HG03108 (cell line): Measurements from ENCODE around the gene BNIPL.

Experiments used
- ATAC-seq: cut with Tn5 transposase; IDR thresholded peaks from one replicate; pipeline ENCODE4 v1.9.1; 2021; ENCODE audit warnings: moderate library complexity; ENCODE audit not compliant: unreplicated experiment

BNIPL gene

DNA sequence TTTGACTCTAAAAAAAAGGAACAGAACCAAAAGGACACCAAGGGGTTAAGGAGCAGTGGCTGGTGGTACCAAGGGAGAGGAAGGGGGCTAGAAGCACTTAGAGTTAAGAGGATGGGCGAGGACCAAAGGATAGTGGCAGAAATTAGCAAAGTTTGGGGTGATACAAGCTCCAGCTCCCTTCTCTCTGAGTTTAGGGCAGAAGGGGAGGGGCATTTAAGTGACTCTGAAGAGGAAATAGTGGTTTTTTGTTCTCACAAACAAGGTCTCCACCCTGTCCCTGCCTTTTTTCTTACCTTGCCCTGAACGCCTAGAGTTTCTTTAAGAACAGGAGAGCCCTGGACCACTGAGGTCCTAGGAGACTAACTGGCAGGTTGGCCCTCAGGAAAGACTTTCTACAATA is 19.8 kb downstream of the BNIPL start:
- ATAC-seq, result no peak

DNA sequence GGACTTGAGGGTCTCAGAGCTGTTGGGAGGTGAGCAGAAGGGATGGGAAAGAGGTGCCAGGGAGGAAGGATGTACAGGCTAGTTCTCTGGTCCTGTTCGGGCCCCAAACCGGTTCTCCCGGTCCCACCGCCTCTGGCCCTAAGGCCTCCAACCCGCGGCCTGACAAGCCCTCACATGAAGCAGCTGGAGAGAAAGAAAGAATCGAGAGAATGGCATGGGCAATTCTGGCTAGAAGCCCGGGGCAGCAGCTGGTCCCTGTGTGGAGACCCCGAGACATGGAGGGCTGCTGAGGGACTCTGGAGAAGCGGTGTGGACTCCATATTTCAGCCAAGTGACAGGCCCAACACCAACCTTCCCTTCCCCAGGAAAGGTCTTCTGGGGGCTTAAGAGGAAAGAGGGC is 22.3 kb downstream of the BNIPL start:
- no peak for ATAC-seq

DNA sequence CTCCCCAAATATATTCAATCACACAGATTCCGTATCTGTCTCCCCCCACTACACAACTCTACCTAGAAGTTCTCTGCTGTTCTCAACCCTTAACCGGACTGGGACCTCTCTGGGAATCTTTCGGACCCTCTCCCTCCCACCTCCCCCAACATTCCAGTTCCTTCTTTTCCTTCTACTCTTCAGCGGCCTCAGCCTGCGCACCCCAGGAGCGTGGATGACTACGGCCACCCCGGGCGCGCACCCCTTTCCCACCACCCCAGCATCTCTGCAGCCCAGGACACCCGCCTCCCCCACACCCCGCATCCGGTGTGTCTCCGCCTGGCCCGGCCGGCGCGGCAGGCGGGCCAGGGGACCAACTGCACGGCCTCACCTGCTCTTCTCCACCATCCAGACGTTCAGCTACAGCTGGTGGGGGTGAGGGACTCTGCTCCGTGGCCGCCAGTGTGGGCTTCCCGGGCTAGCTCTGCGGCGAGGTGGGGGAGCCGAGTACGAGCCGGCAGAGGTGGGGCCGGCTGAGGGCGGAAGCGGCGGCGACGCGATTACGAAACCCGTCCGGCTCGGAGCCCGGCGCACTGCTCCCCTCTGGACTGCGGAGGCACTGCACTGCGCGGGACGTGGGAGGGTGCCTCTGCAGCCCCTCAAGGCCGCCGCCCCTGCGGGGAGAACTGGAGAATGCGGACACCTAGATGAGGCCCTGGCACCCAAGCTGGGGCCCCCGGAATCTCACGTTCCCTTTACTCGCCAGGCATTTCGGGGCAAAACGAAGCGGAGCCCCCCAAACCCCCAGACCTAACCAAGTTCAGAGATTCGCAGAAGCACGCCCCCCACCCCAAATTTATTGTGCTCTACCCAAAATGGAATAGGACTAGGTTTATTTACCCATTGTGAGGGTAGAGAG is 23.0 kb downstream of the BNIPL start, which contains the start of gene CDC42SE1:
CDC42SE1 (minus strand) TSS at position 514 of the 898 bp plus-strand sequence. CDS start 3,892 bp downstream, outside the sequence.
- ATAC-seq, result peak; percentile 79

DNA sequence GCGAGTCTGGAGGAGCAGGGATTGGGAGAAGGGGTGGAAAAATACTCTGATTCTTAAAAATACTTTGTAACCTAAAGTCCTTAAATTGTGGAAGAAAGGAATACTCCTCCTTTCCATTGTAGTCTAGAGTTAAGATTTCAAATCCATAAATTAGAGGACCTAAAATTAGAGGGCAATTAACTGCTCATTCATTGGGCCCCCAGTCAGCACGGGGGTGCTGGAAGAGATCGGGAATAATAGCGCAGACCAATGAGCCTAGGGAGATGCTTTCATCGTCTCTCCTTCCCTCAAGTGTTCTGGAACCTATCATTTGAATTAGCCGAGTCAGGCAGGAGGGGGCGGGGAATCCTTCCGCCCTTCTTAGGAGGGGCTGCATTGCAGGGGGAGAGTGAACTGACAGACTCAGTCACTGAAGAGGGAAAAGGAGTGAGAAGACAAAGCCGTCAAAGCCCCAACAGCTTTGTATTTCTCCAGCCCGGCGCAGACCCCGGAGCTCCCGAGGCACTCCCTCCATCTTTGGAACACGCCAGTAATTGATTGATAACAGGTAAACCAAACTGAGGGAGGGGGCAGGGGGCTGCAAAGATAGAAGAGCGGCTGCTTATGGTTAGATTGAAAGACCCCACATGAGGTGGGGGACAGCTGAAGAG is 23.7 kb downstream of the BNIPL start, which contains the start of gene MLLT11:
MLLT11 (plus strand) TSS at position 391 of the 650 bp plus-strand sequence. CDS start 6,828 bp downstream, outside the sequence.
- ATAC-seq, result no peak

DNA sequence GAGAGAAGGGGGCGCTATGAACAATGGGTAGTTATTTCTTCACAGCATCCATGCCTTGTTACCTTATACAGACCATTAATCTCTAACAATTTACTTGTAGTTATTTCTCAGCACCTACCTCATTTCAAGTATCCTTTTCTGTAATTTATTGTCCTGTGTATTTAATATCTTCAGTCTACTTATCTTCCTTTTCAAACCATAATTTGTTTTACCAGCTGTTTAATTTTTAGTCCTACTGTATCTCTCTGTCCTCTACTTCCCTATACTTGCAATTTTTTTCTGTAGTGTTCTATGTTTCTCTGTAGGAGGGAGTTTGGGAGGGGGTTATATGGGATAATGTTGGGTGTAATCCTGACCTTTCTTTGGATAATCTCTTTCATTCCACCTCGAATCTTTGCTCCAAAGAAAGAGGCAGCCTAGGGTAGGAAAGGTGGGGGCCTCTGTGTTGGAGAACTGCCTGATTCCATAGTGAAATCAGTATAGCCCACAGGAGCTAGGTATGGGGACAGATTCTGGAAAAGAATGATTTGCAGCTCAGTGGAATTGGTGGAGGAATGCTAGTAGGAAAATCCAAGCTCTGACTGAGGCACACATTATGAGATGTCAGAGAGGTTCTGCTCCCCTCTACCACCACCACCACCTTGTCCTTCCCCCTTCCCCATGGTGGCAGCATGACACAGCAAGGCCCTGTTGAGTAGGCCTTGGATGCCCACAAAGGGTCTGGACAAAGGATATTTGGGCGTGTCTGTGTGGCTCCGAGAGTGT is 24.5 kb downstream of the BNIPL start:
- ATAC-seq, result no peak

DNA sequence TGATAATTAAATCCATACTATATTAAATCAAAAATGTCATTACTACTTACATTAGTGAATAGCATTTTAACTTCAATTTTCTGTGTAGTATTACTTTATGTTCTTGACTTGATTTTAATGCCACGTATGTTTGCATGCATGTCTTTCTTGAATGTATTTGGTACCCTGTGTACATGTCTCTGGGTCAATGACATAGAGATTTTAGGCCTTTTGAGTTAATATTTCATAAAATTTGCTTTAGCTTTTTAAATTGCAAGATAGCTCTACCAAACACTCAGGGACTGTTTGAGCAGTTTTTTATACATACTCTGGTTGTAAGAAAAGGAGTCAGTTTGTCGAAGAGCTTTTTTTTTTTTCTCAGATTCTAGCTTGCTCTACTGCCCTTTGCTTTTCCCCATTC is 25.3 kb downstream of the BNIPL start:
- ATAC-seq, result no peak

DNA sequence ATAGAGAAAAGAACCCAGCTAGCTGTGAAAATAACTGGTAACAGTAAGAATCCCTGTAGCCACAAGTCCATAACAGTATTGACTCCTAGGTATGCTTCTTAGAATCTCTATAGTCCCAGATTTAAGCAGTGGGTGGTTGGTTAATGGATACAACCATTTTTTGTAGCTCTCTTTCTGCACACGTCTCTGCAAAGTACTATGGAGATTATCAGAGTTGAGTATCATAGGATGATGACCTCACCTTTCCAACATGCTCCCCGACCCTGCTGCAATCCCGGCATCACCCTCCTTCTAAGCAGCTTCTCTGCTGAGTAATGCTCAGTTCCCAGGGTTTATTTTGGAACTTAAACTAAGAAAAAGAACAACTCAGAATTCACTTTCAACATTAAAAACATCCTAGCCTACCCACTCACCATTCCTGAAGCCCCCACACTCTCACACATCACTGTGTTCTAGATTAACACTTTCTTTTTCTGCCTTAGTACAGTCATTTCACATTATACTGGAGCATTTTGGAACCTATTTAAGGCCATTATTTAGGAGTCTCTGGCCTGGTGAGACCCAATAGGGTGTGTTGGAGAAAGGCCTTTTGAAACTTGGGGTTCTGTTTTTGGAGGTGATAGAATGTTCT is 26.5 kb downstream of the BNIPL start:
- no peak for ATAC-seq

DNA sequence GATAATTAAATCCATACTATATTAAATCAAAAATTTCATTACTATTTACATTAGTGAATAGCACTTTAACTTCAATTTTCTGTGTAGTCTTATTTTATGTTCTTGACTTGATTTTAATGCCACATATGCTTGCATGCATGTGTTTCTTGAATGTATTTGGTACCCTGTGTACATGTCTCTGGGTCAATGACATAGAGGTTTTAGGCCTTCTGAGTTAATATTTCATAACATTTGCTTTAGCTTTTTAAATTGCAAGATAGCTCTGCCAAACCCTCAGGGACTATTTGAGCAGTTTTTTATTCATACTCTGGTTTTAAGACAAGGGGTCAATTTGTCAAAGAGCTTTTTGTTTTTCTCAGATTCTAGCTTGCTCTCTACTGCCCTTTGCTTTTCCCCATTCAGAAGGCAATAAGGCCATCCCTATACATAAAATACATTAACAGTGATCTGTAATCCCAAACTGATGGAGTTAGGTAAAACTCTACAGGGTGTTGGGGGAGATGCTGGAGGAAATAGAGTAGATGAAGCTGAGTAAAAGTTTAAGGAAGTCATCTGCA is 28.8 kb downstream of the BNIPL start:
- no peak for ATAC-seq

DNA sequence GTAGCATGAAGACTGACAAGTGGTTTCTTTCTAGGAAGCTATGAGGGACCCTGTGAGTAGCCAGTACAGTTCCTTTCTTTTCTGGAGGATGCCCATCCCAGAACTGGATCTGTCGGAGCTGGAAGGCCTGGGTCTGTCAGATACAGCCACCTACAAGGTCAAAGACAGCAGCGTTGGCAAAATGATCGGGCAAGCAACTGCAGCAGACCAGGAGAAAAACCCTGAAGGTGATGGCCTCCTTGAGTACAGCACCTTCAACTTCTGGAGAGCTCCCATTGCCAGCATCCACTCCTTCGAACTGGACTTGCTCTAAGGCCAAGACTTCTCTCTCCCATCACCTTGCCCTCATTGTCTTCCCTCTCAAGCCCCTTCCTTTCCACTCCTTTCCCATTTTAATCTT is 30.8 kb downstream of the BNIPL start:
- no peak for ATAC-seq

DNA sequence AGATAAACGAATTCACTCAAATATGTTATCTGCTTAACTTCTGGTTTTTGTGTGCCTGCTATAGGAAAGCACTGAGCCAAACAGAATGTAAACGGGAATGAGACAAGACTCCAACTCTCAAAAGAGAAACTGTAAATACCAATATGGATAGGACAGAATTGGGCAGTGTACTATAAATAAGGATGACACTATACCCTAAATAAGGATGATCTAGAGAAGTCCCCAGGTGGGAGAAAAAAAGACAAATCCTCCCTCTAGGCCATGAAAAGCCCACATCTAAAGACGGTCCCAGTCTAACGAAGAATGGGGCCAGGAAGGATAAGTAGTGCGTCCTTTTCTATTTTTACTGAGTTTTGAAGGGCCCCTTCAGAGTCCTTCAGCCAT is 32.7 kb downstream of the BNIPL start:
- ATAC-seq, result no peak

DNA sequence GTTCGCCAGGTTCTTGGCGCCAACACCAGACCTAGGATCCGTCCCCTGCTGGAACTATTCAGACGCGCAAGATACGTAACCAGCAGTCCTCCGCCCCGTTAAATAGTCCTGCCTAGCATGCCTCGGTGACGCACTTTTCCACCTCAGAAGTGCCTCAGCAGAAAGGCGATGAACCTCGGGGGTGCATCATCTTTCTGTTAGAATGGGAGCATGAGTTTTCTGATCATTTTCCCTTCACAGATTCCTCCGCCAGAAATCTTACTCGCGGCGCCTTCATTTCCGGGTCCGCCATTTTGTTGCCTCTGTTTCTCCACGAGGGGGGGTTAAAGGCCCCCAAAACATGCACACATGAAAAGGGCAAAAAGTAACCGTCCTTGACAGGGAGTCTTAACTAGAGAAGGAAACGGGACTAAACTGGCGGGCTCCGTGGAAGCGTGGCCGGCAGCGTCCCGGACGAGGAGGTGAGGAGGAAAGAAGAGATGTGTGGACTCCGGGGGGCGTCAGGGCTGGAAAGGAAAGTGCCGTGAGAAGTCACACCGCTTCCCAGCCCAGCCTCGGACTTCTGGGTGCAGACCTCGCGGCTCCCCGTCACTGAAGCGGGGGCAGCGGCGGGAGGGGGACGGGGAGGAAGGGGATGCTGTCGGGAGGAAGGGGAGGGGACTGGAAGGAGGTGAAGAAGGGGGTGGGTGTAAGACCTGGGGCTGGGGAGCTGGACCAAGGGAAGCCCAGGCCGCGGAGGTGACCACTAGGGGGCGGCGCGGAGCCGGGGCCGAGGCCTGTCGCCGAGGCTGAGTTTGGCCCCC is 34.3 kb downstream of the BNIPL start, which contains the start of gene GABPB2:
GABPB2 (plus strand) TSS at position 288 of the 803 bp plus-strand sequence. CDS start 17,429 bp downstream, outside the sequence.
- peak; percentile 74 for ATAC-seq

DNA sequence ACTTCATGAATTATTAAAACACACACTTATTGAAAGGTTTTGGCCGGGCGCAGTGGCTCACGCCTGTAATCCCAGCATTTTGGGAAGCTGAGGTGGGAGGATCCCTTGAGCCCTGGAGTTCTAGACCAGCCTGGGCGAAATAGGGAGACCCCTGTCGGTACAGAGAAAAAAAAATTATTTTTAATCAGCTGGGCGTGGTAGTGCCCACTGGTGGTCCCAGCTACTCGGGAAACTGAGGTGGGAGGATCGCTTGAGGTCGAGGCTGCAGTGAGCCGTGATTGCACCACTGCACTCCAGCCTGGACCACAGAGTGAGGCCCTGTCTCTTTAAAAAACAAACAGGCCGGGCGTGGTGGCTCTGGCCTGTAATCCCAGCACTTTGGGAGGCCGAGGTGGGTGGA is 35.8 kb downstream of the BNIPL start:
- ATAC-seq, result no peak

DNA sequence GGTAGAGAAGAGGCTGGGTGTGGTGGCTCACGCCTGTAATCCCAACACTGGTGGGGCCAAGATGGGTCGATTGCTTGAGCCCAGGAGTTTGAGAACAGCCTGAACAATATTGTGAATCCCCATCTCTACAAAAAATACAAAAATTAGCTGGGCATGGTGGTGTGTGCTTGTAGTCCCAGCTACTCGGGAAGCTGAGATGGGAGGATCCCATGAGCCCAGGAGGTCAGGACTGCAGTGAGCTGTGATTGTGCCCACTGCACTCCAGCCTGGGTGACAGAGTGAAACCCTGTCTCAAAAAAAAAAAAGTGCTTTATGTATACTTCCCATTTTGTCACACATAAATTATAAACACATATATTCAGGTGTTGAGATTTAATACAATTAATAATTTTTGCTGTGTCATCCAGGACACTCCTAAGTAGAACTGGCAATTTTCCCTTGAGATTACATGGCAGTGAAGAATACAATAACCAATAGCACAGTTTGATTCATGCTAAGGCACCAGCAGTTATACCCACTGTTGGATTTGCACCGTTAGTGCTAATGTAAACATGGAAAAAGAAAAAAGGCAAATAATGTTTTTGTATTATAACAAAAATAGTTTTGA is 49.7 kb downstream of the BNIPL start:
- no peak for ATAC-seq
